GM19239 (cell line): ENCODE data around the gene MADD.

Experiments used
- DNase-seq: peaks from one replicate; pipeline ENCODE4 v3.0.0; 2011; ENCODE audit warnings: low spot score; ENCODE audit not compliant: insufficient read length
- FAIRE-seq: peaks from 2 replicates; lab custom pipeline; 2011; peaks lifted over from hg19 to GRCh38; lab: Jason Lieb, UNC

The MADD gene

GRCh38 chr11:47249378-47249715 lies 20.6 kb upstream of the MADD start:
- no peak for FAIRE-seq
- no peak for DNase-seq

GRCh38 chr11:47251751-47252150 lies 18.2 kb upstream of the MADD start:
- FAIRE-seq (no peak), DNase-seq (no peak)

GRCh38 chr11:47253660-47254059 lies 16.3 kb upstream of the MADD start:
- no peak for DNase-seq
- FAIRE-seq: no peak

- DNase-seq (no peak), FAIRE-seq (no peak)
Observed at GRCh38 chr11:47254386-47254785, 15.5 kb upstream of the MADD start.

GRCh38 chr11:47256374-47256773 lies 13.6 kb upstream of the MADD start:
- DNase-seq (no peak), FAIRE-seq (no peak)

- FAIRE-seq: no peak
- no peak for DNase-seq
Observed at GRCh38 chr11:47257177-47257516, 12.8 kb upstream of the MADD start.

- DNase-seq: no peak
- FAIRE-seq: no peak
Observed at GRCh38 chr11:47257517-47258316, 12.2 kb upstream of the MADD start, which contains the start of gene NR1H3. NR1H3 (plus strand) TSS chr11:47257996; CDS start chr11:47259217, 1,221 bp downstream.

- no peak for FAIRE-seq
- no peak for DNase-seq
Observed at GRCh38 chr11:47258317-47258902, 11.5 kb upstream of the MADD start.

- DNase-seq (no peak), FAIRE-seq (peak; percentile 51)
Observed at GRCh38 chr11:47259232-47259977, 10.5 kb upstream of the MADD start.

- FAIRE-seq: no peak
- DNase-seq: no peak
Observed at GRCh38 chr11:47260366-47260765, 9.6 kb upstream of the MADD start.

GRCh38 chr11:47261291-47261800 lies 8.6 kb upstream of the MADD start:
- FAIRE-seq (no peak), DNase-seq (no peak)

- DNase-seq (no peak), FAIRE-seq (no peak)
Observed at GRCh38 chr11:47264119-47264518, 5.8 kb upstream of the MADD start.

GRCh38 chr11:47264521-47264920 lies 5.4 kb upstream of the MADD start:
- no peak for FAIRE-seq
- DNase-seq: no peak

GRCh38 chr11:47267876-47268275 lies 2.1 kb upstream of the MADD start:
- FAIRE-seq (no peak), DNase-seq (no peak)

- DNase-seq (no peak), FAIRE-seq (no peak)
Observed at GRCh38 chr11:47268448-47269001, 1.4 kb upstream of the MADD start.

- FAIRE-seq (peak; percentile 14), DNase-seq (peak; percentile 83)
Observed at GRCh38 chr11:47269002-47269828, 718 bp upstream of the MADD start.

GRCh38 chr11:47270331-47271271 lies 668 bp downstream of the MADD start:
- no peak for DNase-seq
- FAIRE-seq: peak; percentile 60

GRCh38 chr11:47271328-47271727 lies 1.4 kb downstream of the MADD start:
- no peak for DNase-seq
- FAIRE-seq: no peak
